OCI-LY7 (cell line): ENCODE results near the gene XYLT1. TPM values are rescaled to one million over a fixed set of nuclear protein-coding genes. Genes with fewer than 3 reads are reported as not detected.

Experiments used
- BruUV-seq: library from RNA; stranded (reverse); fragments of 400-500 nt; replicated peaks from 2 replicates; lab custom pipeline; 2021; lab: Mats Ljungman, UMichigan
- CTCF ChIA-PET: fragments of 300-600 bp; sonication (Branson Sonifier 250); formaldehyde crosslinking; loops from one replicate; lab custom pipeline; 2022; ENCODE audit warnings: antibody characterized with exemption; ENCODE audit not compliant: unreplicated experiment; lab: Charles Lee
- POLR2A ChIA-PET: fragments of 300-600 bp; sonication (Branson Sonifier 250); formaldehyde crosslinking; loops from one replicate; lab custom pipeline; 2022; ENCODE audit warnings: antibody characterized with exemption; lab: Charles Lee
- DNase-seq: peaks from one replicate; pipeline ENCODE4 v3.0.0-alpha.2; 2015; ENCODE audit warnings: low spot score
- H2AFZ ChIP-seq: fragments of 200-600 bp; sonication (generic), shearing (Covaris generic); 2 replicates; pipeline ENCODE4 v1.6.1; 2014; ENCODE audit warnings: mild to moderate bottlenecking, antibody characterized with exemption, low read length, moderate library complexity
- H3K27ac ChIP-seq: fragments of 200-600 bp; sonication (generic); 2 replicates; pipeline ENCODE4 v1.5.1; 2014; ENCODE audit warnings: mixed run types, low read depth, mild to moderate bottlenecking, moderate library complexity, low read length, inconsistent platforms; ENCODE audit not compliant: poor library complexity, severe bottlenecking
- H3K36me3 ChIP-seq: fragments of 200-600 bp; sonication (generic); 2 replicates; pipeline ENCODE4 v1.6.1; 2014; ENCODE audit warnings: mild to moderate bottlenecking, antibody characterized with exemption, low read length, moderate library complexity, mixed read lengths; ENCODE audit not compliant: insufficient read depth
- H3K4me1 ChIP-seq: fragments of 200-600 bp; sonication (generic); 2 replicates; pipeline ENCODE4 v1.5.1; 2014; ENCODE audit warnings: mild to moderate bottlenecking, low read length; ENCODE audit not compliant: insufficient read depth, poor library complexity, severe bottlenecking
- H3K4me2 ChIP-seq: fragments of 200-600 bp; sonication (generic); 2 replicates; pipeline ENCODE4 v1.6.1; 2014; ENCODE audit warnings: mild to moderate bottlenecking, low read length
- H3K4me3 ChIP-seq: fragments of 200-600 bp; sonication (generic); 2 replicates; pipeline ENCODE4 v1.5.1; 2014; ENCODE audit warnings: mild to moderate bottlenecking, low read depth, low read length; ENCODE audit not compliant: poor library complexity, severe bottlenecking
- H3K79me2 ChIP-seq: fragments of 200-600 bp; sonication (generic); 2 replicates; pipeline ENCODE4 v1.6.1; 2016; ENCODE audit warnings: low read depth, mild to moderate bottlenecking, low read length, moderate library complexity, mixed read lengths; ENCODE audit not compliant: insufficient read depth
- H3K9me2 ChIP-seq: fragments of 200-600 bp; sonication (generic); 2 replicates; pipeline ENCODE4 v1.6.1; 2016; ENCODE audit warnings: mild to moderate bottlenecking, low read length, mixed read lengths; ENCODE audit not compliant: insufficient read depth
- H3K9me3 ChIP-seq: fragments of 200-600 bp; sonication (generic); 2 replicates; pipeline ENCODE4 v1.6.1; 2014; ENCODE audit warnings: mild to moderate bottlenecking, mixed run types, low read length, mixed read lengths
- H4K20me1 ChIP-seq: fragments of 200-600 bp; sonication (generic); 2 replicates; pipeline ENCODE4 v1.6.1; 2014; ENCODE audit warnings: mild to moderate bottlenecking, antibody characterized with exemption, low read length, moderate library complexity, mixed read lengths; ENCODE audit not compliant: insufficient read depth
- EZH2phosphoT487 ChIP-seq: fragments of 200-600 bp; sonication (generic); IDR thresholded peaks from 2 replicates; pipeline ENCODE4 v1.6.1; 2018; ENCODE audit warnings: low read depth, borderline replicate concordance, mild to moderate bottlenecking, mixed run types, antibody characterized with exemption, low read length, moderate library complexity, mixed read lengths
- intact Hi-C: fragments of 100-400 bp; cut with micrococcal nuclease; formaldehyde crosslinking; loops from one replicate; pipeline ENCODE4 v1.10.0; 2022; ENCODE audit not compliant: unreplicated experiment
- total RNA-seq, 2 experiments: library from RNA; depleted of rRNA in 1 of 2; stranded (reverse); fragments of >200 nt in 1 of 2; shearing (Covaris generic) in 1 of 2; gene quantifications; 2 replicates each; pipeline ENCODE4 v1.2.3, GENCODE V29; 2014 to 2022
- TF ChIP-seq, protein P1 (sequence below): fragments of 200-600 bp; sonication (generic); conservative IDR thresholded peaks from 2 replicates; pipeline ENCODE4 v1.5.1; 2014; ENCODE audit warnings: mild to moderate bottlenecking, antibody characterized with exemption, low read length, moderate library complexity, mixed read lengths

Gene XYLT1
- total RNA-seq, 2 experiments from 2014 or later: 36.3 to 50.0 TPM

- Histone ChIP-seq H3K36me3 (no peaks in the 10 kb centered on the region; the same call in 1 of the 2 replicates), H4K20me1 (no peaks in the 10 kb centered on the region), H3K9me3 (no peaks in the 10 kb centered on the region), H3K79me2 (peaks cover 6% of the 10 kb centered on the region; the same call in 1 of the 2 replicates), H3K27ac (no peak overlapping the region), H3K4me1 (peaks cover 54% of the 10 kb centered on the region), H3K4me3 (no peak overlapping the region), H3K4me2 (no peak overlapping the region), H2AFZ (no peak overlapping the region), H3K9me2 (no peaks in the 10 kb centered on the region)
- ChIA-PET POLR2A (interaction anchor here (0.6 kb wide), 1 partner anchor 18 kb away, joined by 3 read pairs; no protein-coding TSS in a partner anchor), CTCF (no interaction called here)
- BruUV-seq: no TSS peak
- intact Hi-C loops: no loop called here
- TF ChIP-seq, protein P1, sequence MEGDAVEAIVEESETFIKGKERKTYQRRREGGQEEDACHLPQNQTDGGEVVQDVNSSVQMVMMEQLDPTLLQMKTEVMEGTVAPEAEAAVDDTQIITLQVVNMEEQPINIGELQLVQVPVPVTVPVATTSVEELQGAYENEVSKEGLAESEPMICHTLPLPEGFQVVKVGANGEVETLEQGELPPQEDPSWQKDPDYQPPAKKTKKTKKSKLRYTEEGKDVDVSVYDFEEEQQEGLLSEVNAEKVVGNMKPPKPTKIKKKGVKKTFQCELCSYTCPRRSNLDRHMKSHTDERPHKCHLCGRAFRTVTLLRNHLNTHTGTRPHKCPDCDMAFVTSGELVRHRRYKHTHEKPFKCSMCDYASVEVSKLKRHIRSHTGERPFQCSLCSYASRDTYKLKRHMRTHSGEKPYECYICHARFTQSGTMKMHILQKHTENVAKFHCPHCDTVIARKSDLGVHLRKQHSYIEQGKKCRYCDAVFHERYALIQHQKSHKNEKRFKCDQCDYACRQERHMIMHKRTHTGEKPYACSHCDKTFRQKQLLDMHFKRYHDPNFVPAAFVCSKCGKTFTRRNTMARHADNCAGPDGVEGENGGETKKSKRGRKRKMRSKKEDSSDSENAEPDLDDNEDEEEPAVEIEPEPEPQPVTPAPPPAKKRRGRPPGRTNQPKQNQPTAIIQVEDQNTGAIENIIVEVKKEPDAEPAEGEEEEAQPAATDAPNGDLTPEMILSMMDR: no peak
- no peak for TF ChIP-seq EZH2phosphoT487
- DNase-seq: no peak
Measured at GRCh38 chr16:17343728-17344127, 127.0 kb downstream of the XYLT1 start.

DNA sequence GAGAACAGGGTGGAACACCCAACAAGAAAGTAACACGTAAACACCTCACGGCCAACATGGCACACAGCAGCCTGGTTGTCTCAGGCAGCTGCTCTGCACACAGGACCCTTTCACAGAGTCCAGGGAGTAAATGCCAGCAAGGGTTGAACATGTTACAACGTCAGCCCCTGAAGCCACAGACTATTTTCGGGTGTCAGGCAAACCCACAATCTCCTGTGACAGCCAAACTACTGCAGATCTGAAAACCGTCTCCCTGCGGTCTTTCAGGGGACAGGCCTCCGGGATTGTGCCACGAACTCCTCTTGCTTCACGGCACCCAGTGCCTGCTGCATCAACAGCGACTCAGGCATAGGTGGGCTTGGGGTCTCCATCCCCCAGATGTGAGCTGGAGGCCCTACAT lies 127.7 kb downstream of the XYLT1 start:
- intact Hi-C loops: no loop called here
- Histone ChIP-seq H3K27ac (no peak overlapping the region), H4K20me1 (no peaks in the 10 kb centered on the region), H3K4me1 (peaks cover 50% of the 10 kb centered on the region), H3K4me3 (no peak overlapping the region), H3K36me3 (no peaks in the 10 kb centered on the region), H3K9me2 (no peaks in the 10 kb centered on the region), H3K79me2 (peaks cover 6% of the 10 kb centered on the region; the same call in 1 of the 2 replicates), H3K4me2 (no peak overlapping the region), H3K9me3 (no peaks in the 10 kb centered on the region), H2AFZ (no peak overlapping the region)
- ChIA-PET CTCF (no interaction called here), POLR2A (no interaction called here)
- TF ChIP-seq EZH2phosphoT487: no peak
- DNase-seq: no peak
- no TSS peak for BruUV-seq

DNA sequence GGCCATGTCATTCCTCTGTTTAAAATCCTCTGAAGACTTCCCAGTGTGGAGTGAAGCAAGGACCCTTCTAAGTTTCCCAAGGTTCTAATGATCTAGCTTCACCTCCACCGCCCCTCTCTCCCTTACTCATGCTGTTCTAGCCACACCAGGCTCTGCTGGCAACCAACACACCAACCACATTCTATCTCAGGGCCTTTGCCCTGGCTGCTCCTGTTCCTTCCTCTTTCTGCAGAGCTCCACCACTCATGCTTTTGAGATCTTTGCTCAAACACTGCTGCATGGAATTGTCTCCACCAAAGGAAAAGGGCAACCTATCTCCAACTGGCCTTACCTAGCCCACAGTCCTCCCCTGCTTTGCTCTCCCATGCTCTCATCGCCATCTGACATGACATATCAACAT lies 128.7 kb downstream of the XYLT1 start:
- no peaks in the 10 kb centered on the region for H3K9me2 ChIP-seq
- no peak overlapping the region for H3K4me3 ChIP-seq
- no peaks in the 10 kb centered on the region for H3K9me3 ChIP-seq
- BruUV-seq: no TSS peak
- H4K20me1 ChIP-seq: no peaks in the 10 kb centered on the region
- H3K4me2 ChIP-seq: peak overlapping the region; percentile 42; the same call in 1 of the 2 replicates
- no peak for DNase-seq
- no peak overlapping the region for H2AFZ ChIP-seq
- ChIA-PET POLR2A (no interaction called here), CTCF (no interaction called here)
- H3K4me1 ChIP-seq: peaks cover 40% of the 10 kb centered on the region
- H3K79me2 ChIP-seq: peaks cover 6% of the 10 kb centered on the region; the same call in 1 of the 2 replicates
- no peak overlapping the region for H3K27ac ChIP-seq
- intact Hi-C loops: no loop called here
- no peaks in the 10 kb centered on the region for H3K36me3 ChIP-seq
- TF ChIP-seq, protein P1: no peak
- TF ChIP-seq EZH2phosphoT487: no peak
